ENCODE measurements around the gene PRKX. TPM values are rescaled to one million over a fixed set of nuclear protein-coding genes. Genes with fewer than 3 reads are reported as not detected.

Gene PRKX
- total and polyA plus RNA-seq, 2 of the 13 experiments (the other 11 are each of a cell fraction or from before 2014, with no cell fraction given): 0.01 to 0.15 TPM

DNA sequence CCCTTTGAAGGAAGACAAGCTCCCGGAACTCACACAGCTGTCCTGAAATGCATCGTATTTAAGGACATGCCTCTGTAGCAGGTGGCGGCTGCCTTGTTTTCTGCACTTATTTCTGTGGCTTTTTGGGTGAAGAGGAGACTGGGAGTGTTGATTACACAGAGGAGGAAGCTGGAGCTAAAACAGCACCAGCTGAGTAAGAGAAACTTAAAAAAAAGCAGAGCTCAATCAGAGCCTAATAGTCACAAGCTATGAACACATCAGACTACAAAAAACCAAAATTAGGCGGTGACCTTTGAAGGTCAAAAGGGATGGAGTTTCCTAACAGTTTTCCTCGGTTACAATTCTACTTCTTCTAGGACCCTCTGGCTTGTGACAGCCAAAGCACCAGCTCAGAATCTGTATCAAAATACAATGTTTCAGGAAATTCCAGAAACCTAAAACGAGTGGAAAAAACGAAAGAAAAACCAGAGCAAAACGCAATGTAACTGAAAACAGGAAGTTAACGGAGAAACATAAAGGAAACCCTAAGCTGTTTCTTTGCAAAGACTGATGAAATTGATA lies 13.5 kb downstream of the PRKX start (continued):
- TF ChIP-seq, protein P1, sequence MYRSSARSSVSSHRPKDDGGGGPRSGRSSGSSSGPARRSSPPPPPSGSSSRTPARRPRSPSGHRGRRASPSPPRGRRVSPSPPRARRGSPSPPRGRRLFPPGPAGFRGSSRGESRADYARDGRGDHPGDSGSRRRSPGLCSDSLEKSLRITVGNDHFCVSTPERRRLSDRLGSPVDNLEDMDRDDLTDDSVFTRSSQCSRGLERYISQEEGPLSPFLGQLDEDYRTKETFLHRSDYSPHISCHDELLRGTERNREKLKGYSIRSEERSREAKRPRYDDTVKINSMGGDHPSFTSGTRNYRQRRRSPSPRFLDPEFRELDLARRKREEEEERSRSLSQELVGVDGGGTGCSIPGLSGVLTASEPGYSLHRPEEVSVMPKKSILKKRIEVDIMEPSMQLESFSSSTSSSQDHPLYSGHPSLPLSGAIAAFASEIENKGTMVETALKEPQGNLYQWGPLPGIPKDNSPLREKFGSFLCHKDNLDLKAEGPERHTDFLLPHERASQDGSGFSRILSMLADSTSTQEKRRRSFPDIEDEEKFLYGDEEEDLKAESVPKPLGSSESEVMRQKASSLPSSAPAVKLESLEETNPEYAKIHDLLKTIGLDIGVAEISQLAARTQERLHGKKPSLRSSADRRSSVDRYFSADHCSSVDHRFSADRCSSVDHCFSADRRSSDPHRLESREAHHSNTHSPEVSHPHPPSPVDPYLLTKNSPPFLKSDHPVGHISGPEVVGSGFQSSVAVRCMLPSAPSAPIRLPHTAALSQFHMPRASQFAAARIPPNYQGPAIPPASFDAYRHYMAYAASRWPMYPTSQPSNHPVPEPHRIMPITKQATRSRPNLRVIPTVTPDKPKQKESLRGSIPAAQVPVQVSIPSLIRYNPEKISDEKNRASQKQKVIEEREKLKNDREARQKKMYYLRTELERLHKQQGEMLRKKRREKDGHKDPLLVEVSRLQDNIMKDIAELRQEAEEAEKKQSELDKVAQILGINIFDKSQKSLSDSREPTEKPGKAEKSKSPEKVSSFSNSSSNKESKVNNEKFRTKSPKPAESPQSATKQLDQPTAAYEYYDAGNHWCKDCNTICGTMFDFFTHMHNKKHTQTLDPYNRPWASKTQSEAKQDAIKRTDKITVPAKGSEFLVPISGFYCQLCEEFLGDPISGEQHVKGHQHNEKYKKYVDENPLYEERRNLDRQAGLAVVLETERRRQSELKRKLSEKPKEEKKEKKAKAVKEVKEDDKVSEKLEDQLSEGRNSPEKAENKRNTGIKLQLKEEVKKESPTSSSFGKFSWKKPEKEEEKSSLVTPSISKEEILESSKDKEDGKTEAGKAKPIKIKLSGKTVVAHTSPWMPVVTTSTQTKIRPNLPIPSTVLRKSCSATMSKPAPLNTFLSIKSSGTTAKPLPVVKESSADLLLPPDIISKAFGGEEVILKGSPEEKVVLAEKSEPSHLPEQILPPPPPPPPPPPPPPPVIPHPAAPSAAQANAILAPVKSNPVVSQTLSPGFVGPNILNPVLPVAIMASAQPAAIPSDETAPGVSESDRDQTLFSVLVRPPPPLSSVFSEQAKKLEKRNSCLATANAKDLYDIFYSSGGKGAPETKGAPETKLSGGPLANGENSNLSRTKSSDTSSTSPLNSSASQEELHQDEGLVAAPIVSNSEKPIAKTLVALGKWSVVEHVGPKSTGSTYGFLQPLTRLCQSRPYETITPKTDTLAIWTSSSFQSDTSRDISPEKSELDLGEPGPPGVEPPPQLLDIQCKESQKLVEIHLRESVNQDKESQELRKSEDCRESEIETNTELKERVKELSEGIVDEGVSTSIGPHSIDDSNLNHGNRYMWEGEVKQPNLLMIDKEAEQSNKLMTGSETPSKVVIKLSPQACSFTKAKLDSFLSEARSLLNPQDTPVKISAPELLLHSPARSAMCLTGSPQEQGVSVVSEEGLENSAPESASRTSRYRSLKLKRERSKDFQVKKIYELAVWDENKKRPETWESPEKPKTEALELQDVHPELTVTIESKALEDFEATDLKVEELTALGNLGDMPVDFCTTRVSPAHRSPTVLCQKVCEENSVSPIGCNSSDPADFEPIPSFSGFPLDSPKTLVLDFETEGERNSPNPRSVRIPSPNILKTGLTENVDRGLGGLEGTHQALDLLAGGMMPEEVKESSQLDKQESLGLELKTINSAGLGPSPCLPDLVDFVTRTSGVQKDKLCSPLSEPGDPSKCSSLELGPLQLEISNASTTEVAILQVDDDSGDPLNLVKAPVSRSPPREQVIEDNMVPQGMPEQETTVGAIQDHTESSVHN (CRISPR knock-in tag; IDR thresholded peaks at IDR 0.05): no peak
- no peak for TF ChIP-seq ZKSCAN1 (IDR thresholded peaks at IDR 0.05; ENCODE audit: low read length)

GRCh38 chrX:3697701-3698279 lies 15.7 kb downstream of the PRKX start:
- DNase-seq (ENCODE audit: low spot score): no peak
- WGBS (ENCODE audit: low lambda C conversion rate): 48% methylated on average over 9 of the region's 16 CpGs
- intact Hi-C loops (cut with micrococcal nuclease; ENCODE audit: unreplicated experiment) (no loop called here), in situ Hi-C loops (cut with HindIII; ENCODE audit: extremely low pct_ligation_motif_present, low pct_unique_long_range_greater_than_20kb) (no loop called here)
- no peaks in the 10 kb centered on the region for H3K4me1 ChIP-seq (ENCODE audit: insufficient read depth, low read length)
- no peak for FAIRE-seq
- H3K4me3 ChIP-seq (replicated peaks in 1 of 3; ENCODE audit: insufficient read depth in 1 of 3, low read depth in 2 of 3, low read length in 3 of 3): no peak overlapping the region
- no TSS peak for BruUV-seq (replicated peaks)
- no peaks in the 10 kb centered on the region for H3K36me3 ChIP-seq (replicated peaks in 1 of 2; ENCODE audit: control insufficient read depth in 1 of 2, insufficient read depth in 2 of 2, low read length in 2 of 2)
- no peak overlapping the region for H3K27ac ChIP-seq (ENCODE audit: extremely low read length, insufficient read depth, low read length)
- ChIA-PET POLR2A (no interaction called here), CTCF (ENCODE audit: low intra/inter-chr PET ratio, low total read pairs) (no interaction called here)
- no peaks in the 10 kb centered on the region for H4K20me1 ChIP-seq (ENCODE audit: insufficient read depth, low read length)
- no peaks in the 10 kb centered on the region for H3K79me2 ChIP-seq (ENCODE audit: insufficient read depth, low read length)
- no peak for ATAC-seq
- no peaks in the 10 kb centered on the region for H3K9me3 ChIP-seq (ENCODE audit: low read length)
- H3K9ac ChIP-seq (ENCODE audit: insufficient read depth, low read depth, low read length): no peak overlapping the region
- H2AFZ ChIP-seq (ENCODE audit: low read length): no peak overlapping the region
- no peak overlapping the region for H3K4me2 ChIP-seq (ENCODE audit: low read depth, low read length)
- H3K27me3 ChIP-seq (ENCODE audit: control insufficient read depth in 1 of 2, insufficient read depth in 2 of 2, low read length in 2 of 2): no peaks in the 10 kb centered on the region
- TF ChIP-seq, protein P2, sequence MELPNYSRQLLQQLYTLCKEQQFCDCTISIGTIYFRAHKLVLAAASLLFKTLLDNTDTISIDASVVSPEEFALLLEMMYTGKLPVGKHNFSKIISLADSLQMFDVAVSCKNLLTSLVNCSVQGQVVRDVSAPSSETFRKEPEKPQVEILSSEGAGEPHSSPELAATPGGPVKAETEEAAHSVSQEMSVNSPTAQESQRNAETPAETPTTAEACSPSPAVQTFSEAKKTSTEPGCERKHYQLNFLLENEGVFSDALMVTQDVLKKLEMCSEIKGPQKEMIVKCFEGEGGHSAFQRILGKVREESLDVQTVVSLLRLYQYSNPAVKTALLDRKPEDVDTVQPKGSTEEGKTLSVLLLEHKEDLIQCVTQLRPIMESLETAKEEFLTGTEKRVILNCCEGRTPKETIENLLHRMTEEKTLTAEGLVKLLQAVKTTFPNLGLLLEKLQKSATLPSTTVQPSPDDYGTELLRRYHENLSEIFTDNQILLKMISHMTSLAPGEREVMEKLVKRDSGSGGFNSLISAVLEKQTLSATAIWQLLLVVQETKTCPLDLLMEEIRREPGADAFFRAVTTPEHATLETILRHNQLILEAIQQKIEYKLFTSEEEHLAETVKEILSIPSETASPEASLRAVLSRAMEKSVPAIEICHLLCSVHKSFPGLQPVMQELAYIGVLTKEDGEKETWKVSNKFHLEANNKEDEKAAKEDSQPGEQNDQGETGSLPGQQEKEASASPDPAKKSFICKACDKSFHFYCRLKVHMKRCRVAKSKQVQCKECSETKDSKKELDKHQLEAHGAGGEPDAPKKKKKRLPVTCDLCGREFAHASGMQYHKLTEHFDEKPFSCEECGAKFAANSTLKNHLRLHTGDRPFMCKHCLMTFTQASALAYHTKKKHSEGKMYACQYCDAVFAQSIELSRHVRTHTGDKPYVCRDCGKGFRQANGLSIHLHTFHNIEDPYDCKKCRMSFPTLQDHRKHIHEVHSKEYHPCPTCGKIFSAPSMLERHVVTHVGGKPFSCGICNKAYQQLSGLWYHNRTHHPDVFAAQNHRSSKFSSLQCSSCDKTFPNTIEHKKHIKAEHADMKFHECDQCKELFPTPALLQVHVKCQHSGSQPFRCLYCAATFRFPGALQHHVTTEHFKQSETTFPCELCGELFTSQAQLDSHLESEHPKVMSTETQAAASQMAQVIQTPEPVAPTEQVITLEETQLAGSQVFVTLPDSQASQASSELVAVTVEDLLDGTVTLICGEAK (IDR thresholded peaks at IDR 0.05): no peak
- TF ChIP-seq, protein P2 (CRISPR knock-in tag; IDR thresholded peaks at IDR 0.05): no peak
- no peak for TF ChIP-seq NKX3-1 (CRISPR knock-in tag; IDR thresholded peaks at IDR 0.05)
